Thyroid gland (tissue), 4 donors: ENCODE data around the gene RNF144A. TPM values are rescaled to one million over a fixed set of nuclear protein-coding genes. Genes with fewer than 3 reads are reported as not detected.

Experiments used
- DNase-seq, 2 donors: peaks; one replicate each; pipeline ENCODE4 v3.0.0-alpha.2; 2019
- H3K27ac ChIP-seq, 3 donors: fragments of 200-600 bp; sonication (generic); 1 replicate in 2 of 3; 2 replicates in 1 of 3; pipeline ENCODE4 v1.5.1; 2016 to 2019; ENCODE audit warnings: mild to moderate bottlenecking in 1 of 3, moderate library complexity in 1 of 3
- H3K27me3 ChIP-seq: fragments of 200-600 bp; sonication (generic); one replicate; pipeline ENCODE4 v1.5.1; 2019
- H3K36me3 ChIP-seq, 2 donors: fragments of 200-600 bp; sonication (generic); one replicate each; pipeline ENCODE4 v1.5.1; 2016 to 2019
- H3K4me1 ChIP-seq, 2 donors: fragments of 200-600 bp; sonication (generic); one replicate each; pipeline ENCODE4 v1.5.1; 2017 to 2019
- H3K4me3 ChIP-seq, 3 donors: fragments of 200-600 bp; sonication (generic); replicated peaks in 1 of 3; 1 replicate in 2 of 3; 2 replicates in 1 of 3; pipeline ENCODE4 v1.5.1; 2016; ENCODE audit warnings: mild to moderate bottlenecking in 1 of 3
- H3K9me3 ChIP-seq: fragments of 200-600 bp; sonication (generic); one replicate; pipeline ENCODE4 v1.5.1; 2017
- CTCF ChIP-seq, 6 experiments: fragments of 200-600 bp in 3 of 6; fragments of 450-650 bp in 3 of 6; sonication (generic) in 3 of 6; IDR thresholded peaks; one replicate each; pipeline ENCODE4 v1.5.1; 2016 to 2019; ENCODE audit warnings: antibody characterized with exemption in 6 of 6, mild to moderate bottlenecking in 2 of 6, inconsistent platforms in 1 of 6, moderate library complexity in 1 of 6
- POLR2A ChIP-seq, 2 donors: fragments of 450-650 bp; IDR thresholded peaks; one replicate each; pipeline ENCODE4 v1.6.1; 2017; ENCODE audit warnings: antibody characterized with exemption in 2 of 2, mild to moderate bottlenecking in 2 of 2, moderate library complexity in 1 of 2
- WGBS, 2 donors: methylation state at CpG; one replicate each; pipeline ENCODE4 v1.1.5; 2017; 5-methylcytosine and 5-hydroxymethylcytosine counted together
- intact Hi-C: fragments of 100-400 bp; cut with DNase I; formaldehyde crosslinking; loops from one replicate; pipeline ENCODE4 v1.15.1; 2023
- total RNA-seq, 4 donors: library from RNA; depleted of rRNA; stranded (reverse); fragments of >200 nt; gene quantifications; one replicate each; pipeline ENCODE4 v1.2.3, GENCODE V29; 2016

RNF144A gene
- total RNA-seq, 4 donors from 2014 or later, result 8.0 to 12.2 (median 10.6) TPM

GRCh38 chr2:7020468-7020867, 103.3 kb downstream of the RNF144A start:
- H3K4me3 ChIP-seq, result no peak overlapping the region
- 34 to 70% methylated on average over 7 to 8 of the region's 8 CpGs for WGBS, 2 donors
- no peaks in the 10 kb centered on the region for H3K27me3 ChIP-seq
- no peaks in the 10 kb centered on the region for H3K36me3 ChIP-seq
- H3K9me3 ChIP-seq, result no peaks in the 10 kb centered on the region
- no peak for TF ChIP-seq POLR2A (IDR thresholded peaks at IDR 0.05)
- no peak for TF ChIP-seq CTCF (IDR thresholded peaks at IDR 0.05)
- peaks cover 5 to 10% of the 10 kb centered on the region in 2 donors for H3K4me1 ChIP-seq
- intact Hi-C loops, result no loop called here
- DNase-seq, result peak; percentile 85 to 95
- H3K27ac ChIP-seq, result no peak overlapping the region

- Histone ChIP-seq H3K27ac (no peak overlapping the region), H3K27me3 (no peaks in the 10 kb centered on the region), H3K9me3 (no peaks in the 10 kb centered on the region), H3K36me3 (no peaks in the 10 kb centered on the region), H3K4me1 (peaks cover 5 to 10% of the 10 kb centered on the region in 2 donors), H3K4me3 (no peak overlapping the region)
- intact Hi-C loops, result no loop called here
- TF ChIP-seq POLR2A (IDR thresholded peaks at IDR 0.05), result no peak
- no peak for TF ChIP-seq CTCF (IDR thresholded peaks at IDR 0.05)
- WGBS, 2 donors, result 78 to 84% methylated on average over 11 of the region's 11 CpGs
- DNase-seq, result no peak
Measured at GRCh38 chr2:7020939-7021470, 103.8 kb downstream of the RNF144A start.

- Histone ChIP-seq H3K9me3 (no peaks in the 10 kb centered on the region), H3K36me3 (no peaks in the 10 kb centered on the region), H3K27me3 (no peaks in the 10 kb centered on the region), H3K27ac (no peak overlapping the region), H3K4me1 (peaks cover 8 to 10% of the 10 kb centered on the region in 2 donors), H3K4me3 (no peak overlapping the region)
- intact Hi-C loops, result no loop called here
- no peak for TF ChIP-seq CTCF (IDR thresholded peaks at IDR 0.05)
- no peak for TF ChIP-seq POLR2A (IDR thresholded peaks at IDR 0.05)
- WGBS, 2 donors, result 83 to 88% methylated on average over 11 of the region's 11 CpGs
- DNase-seq, result no peak
Measured at GRCh38 chr2:7022492-7023385, 105.5 kb downstream of the RNF144A start.

GRCh38 chr2:7023542-7023941, 106.3 kb downstream of the RNF144A start:
- 80 to 84% methylated on average over 2 of the region's 2 CpGs for WGBS, 2 donors
- no peaks in the 10 kb centered on the region for H3K9me3 ChIP-seq
- no peaks in the 10 kb centered on the region for H3K36me3 ChIP-seq
- peaks cover 16 to 18% of the 10 kb centered on the region in 2 donors for H3K4me1 ChIP-seq
- H3K4me3 ChIP-seq, result no peak overlapping the region
- no peak for TF ChIP-seq CTCF (IDR thresholded peaks at IDR 0.05)
- no peak for TF ChIP-seq POLR2A (IDR thresholded peaks at IDR 0.05)
- H3K27ac ChIP-seq, result no peak overlapping the region
- DNase-seq, result no peak
- intact Hi-C loops, result no loop called here
- H3K27me3 ChIP-seq, result no peaks in the 10 kb centered on the region

DNA sequence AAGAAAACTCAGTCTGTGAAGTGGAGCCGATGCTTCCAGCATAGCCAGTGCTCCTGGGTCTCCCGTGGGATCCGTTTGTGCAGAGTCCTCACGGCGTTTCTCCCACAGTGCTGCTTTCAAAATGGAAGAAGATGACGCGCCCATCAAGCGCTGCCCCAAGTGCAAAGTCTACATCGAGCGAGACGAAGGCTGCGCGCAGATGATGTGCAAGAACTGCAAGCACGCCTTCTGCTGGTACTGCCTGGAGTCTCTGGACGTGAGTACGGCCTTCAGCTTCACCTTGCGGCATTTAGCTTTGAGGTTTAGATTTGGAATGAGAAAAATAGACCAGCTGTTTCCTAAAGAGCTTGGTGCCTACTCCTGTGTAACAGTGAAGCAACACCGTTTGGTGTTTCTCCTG, 107.0 kb downstream of the RNF144A start:
- Histone ChIP-seq H3K4me1 (peaks cover 20 to 24% of the 10 kb centered on the region in 2 donors), H3K9me3 (no peaks in the 10 kb centered on the region), H3K4me3 (no peak overlapping the region), H3K27ac (no peak overlapping the region), H3K36me3 (no peaks in the 10 kb centered on the region), H3K27me3 (no peaks in the 10 kb centered on the region)
- DNase-seq, result no peak
- 96% methylated on average over 18 of the region's 18 CpGs for WGBS, 2 donors
- intact Hi-C loops, result no loop called here
- no peak for TF ChIP-seq POLR2A (IDR thresholded peaks at IDR 0.05)
- no peak for TF ChIP-seq CTCF (IDR thresholded peaks at IDR 0.05)
